GM12872 (cell line): Measurements from ENCODE around the gene CCT6A.

Experiments
- CTCF ChIP-seq: IDR thresholded peaks from 3 replicates; pipeline ENCODE4 v1.5.1; 2011; ENCODE audit warnings: low read depth, mild to moderate bottlenecking, low read length, moderate library complexity; ENCODE audit not compliant: insufficient read depth

The CCT6A gene

GRCh38 chr7:56026538-56026937 is 25.0 kb upstream of the CCT6A start:
- no peak for TF ChIP-seq CTCF

- no peak for TF ChIP-seq CTCF
Observed at GRCh38 chr7:56028942-56029630, 22.5 kb upstream of the CCT6A start.

GRCh38 chr7:56030340-56030739 is 21.2 kb upstream of the CCT6A start:
- no peak for TF ChIP-seq CTCF

DNA sequence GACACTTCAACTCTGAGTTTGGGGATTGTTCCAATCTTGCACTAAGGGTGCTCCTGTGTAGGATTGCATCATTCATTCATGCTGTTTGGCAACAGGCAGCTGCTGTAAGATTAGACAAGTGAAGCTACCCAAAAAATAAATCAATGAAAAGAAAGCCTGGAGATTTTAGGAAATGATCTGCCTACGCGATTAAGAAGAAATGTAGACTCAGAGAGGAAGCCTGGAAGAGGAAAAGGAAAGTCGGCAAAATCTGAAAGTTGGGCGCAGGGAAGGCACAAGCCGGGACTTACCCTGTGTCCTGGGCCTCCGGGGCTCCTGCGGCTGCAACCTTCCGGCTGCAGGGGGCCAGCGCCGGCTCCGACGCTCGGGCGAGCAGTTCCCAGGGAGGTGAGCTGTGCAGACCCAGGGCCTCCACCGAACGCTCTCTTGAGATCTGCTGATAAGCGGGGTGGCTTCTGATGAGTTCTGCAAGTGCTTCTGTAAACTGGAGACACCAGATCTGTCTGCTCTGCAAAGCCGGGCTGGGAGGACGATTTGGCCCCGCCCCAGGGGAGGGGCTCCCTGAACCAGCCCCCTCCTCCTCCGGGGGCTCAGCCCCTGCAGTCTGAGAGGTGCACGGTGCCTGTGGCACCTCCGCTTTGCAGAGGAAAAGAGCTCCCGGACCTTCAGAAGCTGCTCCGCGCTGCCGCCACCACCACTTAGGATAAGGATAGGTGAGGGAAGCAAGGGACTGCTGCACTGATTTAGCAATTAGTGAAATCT is 17.7 kb upstream of the CCT6A start:
- peak; percentile 48; the same call in 2 of the 3 replicates for TF ChIP-seq CTCF

DNA sequence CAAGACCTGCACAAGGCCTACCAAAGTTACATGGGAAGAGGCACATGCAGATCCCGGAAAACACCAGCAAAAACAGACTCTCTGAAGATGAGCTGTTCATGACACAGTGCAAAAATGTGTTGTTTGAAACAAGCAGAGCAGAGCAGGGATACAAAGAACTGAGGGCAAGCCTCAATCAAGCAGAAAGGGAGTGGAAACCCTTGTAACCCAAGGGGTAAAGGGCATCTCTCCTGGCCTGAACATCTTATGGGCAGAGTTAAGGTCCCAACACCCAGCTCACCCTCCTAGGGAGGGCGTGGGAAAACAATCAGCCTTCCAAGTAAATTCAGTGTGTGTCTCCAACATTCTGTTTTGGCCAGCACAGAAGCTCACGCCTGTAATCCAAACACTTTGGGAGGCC is 10.8 kb upstream of the CCT6A start:
- no peak for TF ChIP-seq CTCF

GRCh38 chr7:56046721-56047445 is 4.7 kb upstream of the CCT6A start:
- TF ChIP-seq CTCF: no peak

- TF ChIP-seq CTCF: no peak
Observed at GRCh38 chr7:56048245-56048644, 3.3 kb upstream of the CCT6A start.
